Measurements from ENCODE around the gene LRRC18. TPM values are rescaled to one million over a fixed set of nuclear protein-coding genes. Genes with fewer than 3 reads are reported as not detected.

Gene LRRC18
- total RNA-seq, 4 donors from 2014 or later: 0.21 TPM; not detected in 3

DNA sequence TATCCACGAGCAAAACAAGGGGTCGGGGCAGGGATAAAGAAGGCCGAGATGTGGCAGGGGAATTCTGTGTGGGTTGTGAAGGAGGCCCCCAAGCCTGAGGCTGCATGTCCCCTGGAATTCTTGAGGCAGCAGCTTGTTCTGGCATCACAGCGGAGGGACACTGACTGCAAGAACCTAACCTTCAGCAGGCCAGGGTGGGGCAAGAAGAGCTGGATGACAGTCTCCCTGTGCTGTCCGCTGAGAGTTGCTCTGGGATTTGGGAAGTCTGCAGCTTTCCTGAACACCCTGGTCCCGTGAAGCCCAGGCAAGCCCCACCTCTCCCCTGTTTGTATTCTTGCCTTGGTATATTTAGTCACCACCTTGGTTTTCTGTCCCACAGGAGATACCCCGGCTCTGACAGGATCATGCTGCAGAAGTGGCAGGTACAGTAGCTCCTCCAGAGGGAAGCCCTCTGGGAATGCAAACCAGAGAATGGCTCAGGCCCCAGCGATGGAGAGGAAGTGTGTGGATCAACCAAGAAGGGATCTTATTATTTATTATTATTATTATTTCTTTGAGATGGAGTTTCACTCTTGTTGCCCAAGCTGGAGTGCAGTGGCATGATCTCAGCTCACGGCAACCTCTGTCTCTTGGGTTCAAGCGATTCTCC is 1.9 kb upstream of the LRRC18 start:
- Histone ChIP-seq H3K4me1 (no peaks in the 10 kb centered on the region), H3K27ac (no peak overlapping the region), H3K9me3 (no peaks in the 10 kb centered on the region), H3K36me3 (no peaks in the 10 kb centered on the region), H3K4me3 (no peak overlapping the region), H3K27me3 (no peaks in the 10 kb centered on the region)
- DNase-seq: no peak
- intact Hi-C loops (cut with DNase I; ENCODE audit: low total_unique reads): no loop called here
- TF ChIP-seq POLR2A (IDR thresholded peaks at IDR 0.05): no peak
- TF ChIP-seq, protein P1, sequence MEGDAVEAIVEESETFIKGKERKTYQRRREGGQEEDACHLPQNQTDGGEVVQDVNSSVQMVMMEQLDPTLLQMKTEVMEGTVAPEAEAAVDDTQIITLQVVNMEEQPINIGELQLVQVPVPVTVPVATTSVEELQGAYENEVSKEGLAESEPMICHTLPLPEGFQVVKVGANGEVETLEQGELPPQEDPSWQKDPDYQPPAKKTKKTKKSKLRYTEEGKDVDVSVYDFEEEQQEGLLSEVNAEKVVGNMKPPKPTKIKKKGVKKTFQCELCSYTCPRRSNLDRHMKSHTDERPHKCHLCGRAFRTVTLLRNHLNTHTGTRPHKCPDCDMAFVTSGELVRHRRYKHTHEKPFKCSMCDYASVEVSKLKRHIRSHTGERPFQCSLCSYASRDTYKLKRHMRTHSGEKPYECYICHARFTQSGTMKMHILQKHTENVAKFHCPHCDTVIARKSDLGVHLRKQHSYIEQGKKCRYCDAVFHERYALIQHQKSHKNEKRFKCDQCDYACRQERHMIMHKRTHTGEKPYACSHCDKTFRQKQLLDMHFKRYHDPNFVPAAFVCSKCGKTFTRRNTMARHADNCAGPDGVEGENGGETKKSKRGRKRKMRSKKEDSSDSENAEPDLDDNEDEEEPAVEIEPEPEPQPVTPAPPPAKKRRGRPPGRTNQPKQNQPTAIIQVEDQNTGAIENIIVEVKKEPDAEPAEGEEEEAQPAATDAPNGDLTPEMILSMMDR (IDR thresholded peaks at IDR 0.05): no peak

DNA sequence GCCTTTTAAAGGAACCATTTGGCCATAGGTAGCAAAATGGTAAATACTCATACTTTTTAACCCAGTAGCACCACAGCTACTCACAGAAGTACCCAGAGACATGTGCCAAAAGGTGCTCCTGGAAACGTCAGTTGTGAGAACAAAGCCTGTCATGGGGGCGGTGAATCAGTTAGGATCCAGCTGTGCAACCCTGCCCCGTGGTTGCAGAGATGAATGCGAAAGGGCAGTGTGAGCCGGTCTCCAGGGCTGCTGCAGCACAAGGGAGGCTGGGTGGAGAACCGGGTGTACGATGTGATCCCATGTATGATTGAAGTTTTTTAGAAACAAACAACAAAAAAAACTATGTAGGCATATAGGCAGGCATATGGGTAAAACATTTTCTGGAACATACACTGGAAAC is 1.3 kb upstream of the LRRC18 start:
- no peak overlapping the region for H3K27ac ChIP-seq
- H3K27me3 ChIP-seq: no peaks in the 10 kb centered on the region
- no peak overlapping the region for H3K4me3 ChIP-seq
- no peaks in the 10 kb centered on the region for H3K9me3 ChIP-seq
- no peak for TF ChIP-seq POLR2A (IDR thresholded peaks at IDR 0.05)
- TF ChIP-seq, protein P1 (IDR thresholded peaks at IDR 0.05): no peak
- no peaks in the 10 kb centered on the region for H3K4me1 ChIP-seq
- H3K36me3 ChIP-seq: no peaks in the 10 kb centered on the region
- intact Hi-C loops (cut with DNase I; ENCODE audit: low total_unique reads): no loop called here
- DNase-seq: no peak

DNA sequence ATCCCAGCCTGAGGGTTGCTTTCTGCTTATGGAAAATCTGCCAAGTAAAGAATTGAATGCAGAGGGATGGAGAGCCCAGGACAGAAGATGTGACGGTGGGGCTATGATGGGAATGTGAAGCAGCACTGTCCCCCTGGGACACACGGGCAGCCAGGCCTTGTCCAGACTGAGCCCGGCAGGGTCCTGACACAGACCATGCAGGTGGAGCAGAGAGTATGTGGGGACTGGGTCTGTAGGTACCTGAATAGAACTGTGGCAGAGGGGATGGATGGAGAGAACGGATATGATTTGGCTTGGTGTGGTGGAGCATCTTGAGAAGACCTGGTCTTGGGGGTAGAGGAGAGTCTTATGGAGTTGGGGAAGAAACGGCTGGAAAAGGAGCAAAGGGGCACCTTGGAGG is 732 bp upstream of the LRRC18 start:
- H3K4me3 ChIP-seq: no peak overlapping the region
- no peak overlapping the region for H3K27ac ChIP-seq
- no peaks in the 10 kb centered on the region for H3K4me1 ChIP-seq
- H3K36me3 ChIP-seq: no peaks in the 10 kb centered on the region
- DNase-seq: no peak
- H3K9me3 ChIP-seq: no peaks in the 10 kb centered on the region
- TF ChIP-seq, protein P1 (IDR thresholded peaks at IDR 0.05): no peak
- H3K27me3 ChIP-seq: no peaks in the 10 kb centered on the region
- intact Hi-C loops (cut with DNase I; ENCODE audit: low total_unique reads): no loop called here

DNA sequence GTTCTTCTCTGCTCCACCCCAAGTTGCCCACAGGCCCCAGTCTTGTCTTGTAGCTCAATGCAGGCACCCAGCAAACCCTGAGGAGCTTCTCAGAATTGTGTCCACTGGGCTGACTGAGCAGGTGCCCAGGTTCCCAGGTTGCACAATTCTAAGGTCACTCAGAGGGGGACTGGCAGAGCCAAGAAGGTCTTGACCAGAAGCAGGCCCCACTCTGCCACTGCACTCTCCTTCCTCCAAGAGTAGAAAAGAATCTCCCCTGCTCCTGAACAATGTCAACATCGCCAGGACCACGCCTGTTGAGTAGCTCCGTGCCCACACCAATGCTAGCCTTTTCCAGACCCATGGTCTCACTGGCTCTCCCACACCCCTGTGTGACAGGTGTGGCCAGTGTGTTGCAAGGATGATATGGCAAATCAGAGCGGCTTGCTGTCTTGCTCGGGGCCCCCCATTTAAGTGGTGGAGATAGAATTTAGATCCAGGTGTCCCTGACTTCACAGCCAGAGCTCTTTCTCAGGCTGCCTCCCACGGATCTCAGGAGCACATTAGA is 577 bp downstream of the LRRC18 start:
- intact Hi-C loops (cut with DNase I; ENCODE audit: low total_unique reads): no loop called here
- no peaks in the 10 kb centered on the region for H3K9me3 ChIP-seq
- H3K4me1 ChIP-seq: no peaks in the 10 kb centered on the region
- H3K27ac ChIP-seq: no peak overlapping the region
- no peaks in the 10 kb centered on the region for H3K27me3 ChIP-seq
- DNase-seq: no peak
- no peaks in the 10 kb centered on the region for H3K36me3 ChIP-seq
- no peak overlapping the region for H3K4me3 ChIP-seq
- no peak for TF ChIP-seq POLR2A (IDR thresholded peaks at IDR 0.05)
- TF ChIP-seq, protein P1 (IDR thresholded peaks at IDR 0.05): no peak

DNA sequence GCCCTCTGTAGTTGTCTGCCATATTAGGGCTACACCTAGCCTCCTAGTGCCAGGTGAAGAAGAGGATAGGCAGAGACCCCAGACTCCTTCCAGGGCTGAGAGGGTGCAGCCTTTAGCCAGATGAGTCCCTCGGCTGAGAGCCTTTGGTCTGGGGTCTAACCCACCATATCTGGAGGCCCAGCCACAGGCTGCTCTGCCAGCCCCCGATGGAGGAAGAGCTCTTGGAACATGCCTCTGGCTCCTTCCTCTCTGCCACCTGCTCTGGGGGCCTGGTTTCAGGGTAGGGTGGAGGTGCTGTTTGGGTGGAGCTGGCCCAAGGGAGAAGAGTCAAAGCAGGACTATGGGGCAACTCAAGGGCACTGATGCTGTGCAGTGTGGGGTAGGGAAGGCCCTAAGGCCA is 1.4 kb downstream of the LRRC18 start:
- Histone ChIP-seq H3K27me3 (no peaks in the 10 kb centered on the region), H3K4me1 (no peaks in the 10 kb centered on the region)
- no peak for DNase-seq

More for the DNA sequence above, 1.4 kb downstream of the LRRC18 start:
- H3K4me3 ChIP-seq: no peak overlapping the region
- H3K9me3 ChIP-seq: no peaks in the 10 kb centered on the region
- TF ChIP-seq POLR2A (IDR thresholded peaks at IDR 0.05): no peak
- TF ChIP-seq, protein P1 (IDR thresholded peaks at IDR 0.05): no peak
- no peak overlapping the region for H3K27ac ChIP-seq
- intact Hi-C loops (cut with DNase I; ENCODE audit: low total_unique reads): no loop called here
- H3K36me3 ChIP-seq: no peaks in the 10 kb centered on the region

Data from uterus (tissue), 4 donors.